ENCODE results near the gene COPG1. TPM values are rescaled to one million over a fixed set of nuclear protein-coding genes. Genes with fewer than 3 reads are reported as not detected.

The COPG1 gene
- polyA plus RNA-seq, 1 donor: 144 TPM

DNA sequence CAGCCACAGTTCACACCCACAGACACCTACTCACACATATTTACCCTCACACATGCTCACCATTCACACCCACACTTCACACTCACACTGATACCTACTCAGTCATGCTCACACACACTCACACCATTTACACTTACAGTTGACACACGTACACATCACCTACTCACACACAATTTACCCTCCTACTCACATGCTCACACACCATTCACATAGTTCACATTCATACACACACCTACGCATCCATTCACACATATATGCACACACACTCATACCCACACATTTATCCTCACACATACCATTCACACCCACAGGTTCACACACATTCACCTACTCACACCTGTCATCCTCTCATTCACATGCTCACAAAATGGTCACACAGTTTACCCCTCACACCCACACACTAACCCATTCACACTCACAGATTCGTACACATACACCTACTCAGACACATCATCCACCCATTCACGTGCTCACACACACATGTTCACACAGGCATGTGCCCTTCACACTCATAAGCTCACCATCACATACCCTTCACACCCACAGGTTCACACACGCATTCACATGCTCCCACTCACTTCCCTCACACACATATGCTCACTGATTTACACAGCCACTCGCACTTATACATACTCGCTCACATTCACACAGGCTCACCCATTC lies 71.5 kb downstream of the COPG1 start:
- Histone ChIP-seq H3K9me3 (ENCODE audit: control insufficient read depth, low read depth, low read length) (no peaks in the 10 kb centered on the region), H3K36me3 (ENCODE audit: control insufficient read depth, insufficient read depth, low read length) (no peaks in the 10 kb centered on the region), H3K27ac (ENCODE audit: low read length) (no peak overlapping the region), H3K4me1 (ENCODE audit: control insufficient read depth, insufficient read depth, low read length) (peaks cover 8% of the 10 kb centered on the region), H3K4me3 (ENCODE audit: low read length) (no peak overlapping the region), H3K27me3 (ENCODE audit: control insufficient read depth, insufficient read depth, low read length) (no peaks in the 10 kb centered on the region)
- DNase-seq: no peak
- WGBS (ENCODE audit: insufficient coverage, low lambda C conversion rate): 94% methylated on average over 5 of the region's 7 CpGs

DNA sequence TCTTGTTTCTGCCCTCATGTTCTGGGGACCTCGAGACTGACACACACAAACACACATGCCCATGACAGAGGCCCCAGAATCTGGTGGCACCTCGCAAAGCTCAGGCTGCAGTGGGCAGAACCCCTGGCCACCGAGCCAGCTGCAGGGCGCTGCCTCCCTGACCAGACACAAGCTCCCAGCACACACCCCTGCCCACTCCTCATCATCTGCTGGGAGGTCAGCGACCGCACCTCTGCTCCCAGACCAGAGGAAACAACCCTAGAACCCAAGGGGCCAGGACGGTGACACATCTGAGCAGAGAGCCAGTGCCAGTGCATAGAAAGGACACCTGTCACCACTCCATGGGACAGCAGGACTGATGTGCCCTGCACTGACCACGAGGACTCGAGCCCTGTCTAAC lies 72.5 kb downstream of the COPG1 start:
- Histone ChIP-seq H3K27ac (ENCODE audit: low read length) (no peak overlapping the region), H3K36me3 (ENCODE audit: control insufficient read depth, insufficient read depth, low read length) (no peaks in the 10 kb centered on the region), H3K4me1 (ENCODE audit: control insufficient read depth, insufficient read depth, low read length) (peaks cover 8% of the 10 kb centered on the region), H3K9me3 (ENCODE audit: control insufficient read depth, low read depth, low read length) (no peaks in the 10 kb centered on the region), H3K4me3 (ENCODE audit: low read length) (no peak overlapping the region), H3K27me3 (ENCODE audit: control insufficient read depth, insufficient read depth, low read length) (no peaks in the 10 kb centered on the region)
- DNase-seq: no peak
- no CpG with 5 or more reads among the region's 9 CpGs for WGBS (ENCODE audit: insufficient coverage, low lambda C conversion rate)

DNA sequence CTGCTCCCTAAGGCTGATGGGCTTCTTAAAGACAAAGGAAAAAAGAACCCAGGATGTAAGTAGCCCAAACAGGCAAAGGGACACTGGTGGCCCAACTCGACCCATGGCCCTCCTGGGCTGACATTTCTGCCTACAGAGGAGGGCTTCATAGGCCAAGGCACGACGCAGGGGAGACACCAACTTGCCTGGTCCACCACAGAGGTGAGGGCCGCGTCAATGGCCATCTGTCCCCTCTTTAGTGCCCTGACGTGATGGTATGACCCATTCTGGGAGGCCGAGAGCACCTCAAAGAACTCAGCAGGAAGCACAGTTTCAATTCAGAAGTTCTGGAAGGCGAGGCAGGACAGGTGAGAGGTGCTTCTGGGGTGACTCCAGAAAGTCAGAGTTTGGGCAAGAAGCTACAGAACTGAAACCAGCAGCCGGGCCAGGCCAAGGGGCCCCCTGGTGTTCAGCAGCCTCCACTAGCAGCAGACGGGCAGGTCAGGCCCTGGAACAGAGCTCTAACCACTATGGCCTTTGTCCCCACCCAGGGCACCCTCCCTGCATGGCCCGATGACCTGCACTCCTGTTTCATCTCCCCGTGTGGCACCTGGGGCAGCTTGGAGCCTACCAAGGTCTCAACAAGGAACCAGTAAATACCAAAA lies 74.4 kb downstream of the COPG1 start:
- Histone ChIP-seq H3K4me3 (ENCODE audit: low read length) (no peak overlapping the region), H3K27ac (ENCODE audit: low read length) (no peak overlapping the region), H3K9me3 (ENCODE audit: control insufficient read depth, low read depth, low read length) (no peaks in the 10 kb centered on the region), H3K27me3 (ENCODE audit: control insufficient read depth, insufficient read depth, low read length) (no peaks in the 10 kb centered on the region), H3K4me1 (ENCODE audit: control insufficient read depth, insufficient read depth, low read length) (no peaks in the 10 kb centered on the region), H3K36me3 (ENCODE audit: control insufficient read depth, insufficient read depth, low read length) (no peaks in the 10 kb centered on the region)
- WGBS (ENCODE audit: insufficient coverage, low lambda C conversion rate): no CpG with 5 or more reads among the region's 12 CpGs
- DNase-seq: no peak

DNA sequence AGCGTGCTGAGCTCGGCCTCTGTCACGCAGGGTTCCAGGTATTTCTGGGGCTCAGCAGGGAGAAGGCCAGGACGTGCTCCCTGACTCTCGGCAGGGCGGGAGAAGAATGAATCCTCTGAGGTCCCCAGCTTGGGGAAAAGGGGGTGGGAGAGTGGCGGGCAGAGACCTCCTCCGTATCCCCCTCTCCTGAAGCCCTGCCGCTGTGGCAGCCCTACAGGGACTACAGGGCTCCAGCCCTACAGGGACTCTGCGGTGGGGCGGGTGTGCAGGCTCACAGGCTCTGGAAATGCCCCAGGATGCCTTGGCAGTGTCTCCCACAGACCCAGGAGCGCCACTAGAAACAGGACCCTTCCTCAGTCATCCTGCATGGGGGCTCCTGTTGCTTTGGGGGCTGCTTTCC lies 75.4 kb downstream of the COPG1 start:
- WGBS (ENCODE audit: insufficient coverage, low lambda C conversion rate): no CpG with 5 or more reads among the region's 12 CpGs
- Histone ChIP-seq H3K36me3 (ENCODE audit: control insufficient read depth, insufficient read depth, low read length) (no peaks in the 10 kb centered on the region), H3K27me3 (ENCODE audit: control insufficient read depth, insufficient read depth, low read length) (no peaks in the 10 kb centered on the region), H3K27ac (ENCODE audit: low read length) (no peak overlapping the region), H3K4me1 (ENCODE audit: control insufficient read depth, insufficient read depth, low read length) (no peaks in the 10 kb centered on the region), H3K9me3 (ENCODE audit: control insufficient read depth, low read depth, low read length) (no peaks in the 10 kb centered on the region), H3K4me3 (ENCODE audit: low read length) (no peak overlapping the region)
- DNase-seq: no peak

DNA sequence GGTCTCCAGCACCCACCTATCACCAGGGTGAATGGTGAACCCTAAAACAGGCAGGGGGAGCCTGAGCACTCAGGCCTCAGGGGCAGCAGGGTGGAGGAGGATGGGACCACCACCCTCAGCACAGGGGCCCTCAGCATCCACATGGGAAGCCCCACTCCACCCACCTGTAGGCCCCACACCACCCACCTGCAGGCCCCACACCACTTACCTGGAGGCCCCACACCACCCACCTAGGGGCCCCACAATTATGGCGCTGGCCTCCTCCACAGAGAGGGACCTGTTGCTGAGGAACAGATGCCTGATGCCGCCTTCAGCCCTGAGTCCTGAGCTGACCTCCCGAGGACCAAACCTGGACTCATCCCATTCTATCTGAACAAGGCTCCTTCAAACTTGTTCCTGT lies 76.0 kb downstream of the COPG1 start:
- Histone ChIP-seq H3K27ac (ENCODE audit: low read length) (no peak overlapping the region), H3K9me3 (ENCODE audit: control insufficient read depth, low read depth, low read length) (no peaks in the 10 kb centered on the region), H3K36me3 (ENCODE audit: control insufficient read depth, insufficient read depth, low read length) (no peaks in the 10 kb centered on the region), H3K4me1 (ENCODE audit: control insufficient read depth, insufficient read depth, low read length) (no peaks in the 10 kb centered on the region), H3K4me3 (ENCODE audit: low read length) (no peak overlapping the region), H3K27me3 (ENCODE audit: control insufficient read depth, insufficient read depth, low read length) (no peaks in the 10 kb centered on the region)
- no CpG with 5 or more reads among the region's 3 CpGs for WGBS (ENCODE audit: insufficient coverage, low lambda C conversion rate)
- no peak for DNase-seq

DNA sequence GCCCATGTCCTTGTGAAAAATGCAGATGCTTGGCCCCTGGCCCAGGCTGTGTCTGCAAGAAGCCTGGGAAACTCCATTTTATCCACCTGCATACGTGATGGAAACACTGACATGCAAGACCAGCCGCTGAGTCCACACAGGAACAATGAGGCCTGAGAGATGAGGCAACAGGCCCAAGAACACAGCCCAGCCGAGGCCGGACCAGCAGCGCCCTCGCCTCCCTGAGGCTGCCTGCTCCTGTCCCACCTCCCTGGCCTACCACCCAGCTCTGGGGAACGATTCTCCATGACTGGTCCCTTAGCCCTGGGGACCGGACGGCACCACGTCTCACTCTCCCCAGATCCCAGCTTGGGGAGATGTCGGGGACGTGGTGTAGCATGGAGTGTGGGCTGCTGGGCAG lies 76.7 kb downstream of the COPG1 start:
- no peak overlapping the region for H3K27ac ChIP-seq (ENCODE audit: low read length)
- H3K4me3 ChIP-seq (ENCODE audit: low read length): no peak overlapping the region
- H3K27me3 ChIP-seq (ENCODE audit: control insufficient read depth, insufficient read depth, low read length): no peaks in the 10 kb centered on the region
- H3K4me1 ChIP-seq (ENCODE audit: control insufficient read depth, insufficient read depth, low read length): no peaks in the 10 kb centered on the region
- DNase-seq: no peak
- H3K9me3 ChIP-seq (ENCODE audit: control insufficient read depth, low read depth, low read length): no peaks in the 10 kb centered on the region
- H3K36me3 ChIP-seq (ENCODE audit: control insufficient read depth, insufficient read depth, low read length): no peaks in the 10 kb centered on the region
- WGBS (ENCODE audit: insufficient coverage, low lambda C conversion rate): no CpG with 5 or more reads among the region's 12 CpGs

DNA sequence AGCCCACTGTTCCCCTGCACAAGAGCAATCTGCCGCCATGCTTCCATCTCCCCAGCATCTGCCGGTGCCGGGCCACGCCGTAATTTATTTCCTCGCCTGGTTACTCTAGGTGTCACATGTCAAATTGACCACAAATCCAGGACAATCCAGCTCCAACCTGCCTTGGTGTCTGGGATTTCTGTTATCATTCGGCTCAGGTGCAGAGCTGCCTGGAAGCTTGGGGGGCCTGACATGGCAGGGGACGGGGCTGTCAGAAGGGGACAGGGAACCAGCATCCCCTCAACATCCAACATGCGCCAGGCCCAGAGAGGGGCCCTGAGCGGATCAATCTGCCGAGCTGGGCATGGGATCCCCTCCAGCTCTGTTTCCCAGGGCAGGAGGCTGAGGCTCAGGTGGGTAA lies 77.2 kb downstream of the COPG1 start:
- WGBS (ENCODE audit: insufficient coverage, low lambda C conversion rate): no CpG with 5 or more reads among the region's 11 CpGs
- H3K27ac ChIP-seq (ENCODE audit: low read length): no peak overlapping the region

More for the DNA sequence above, 77.2 kb downstream of the COPG1 start:
- Histone ChIP-seq H3K27me3 (ENCODE audit: control insufficient read depth, insufficient read depth, low read length) (no peaks in the 10 kb centered on the region), H3K4me3 (ENCODE audit: low read length) (no peak overlapping the region), H3K36me3 (ENCODE audit: control insufficient read depth, insufficient read depth, low read length) (no peaks in the 10 kb centered on the region), H3K9me3 (ENCODE audit: control insufficient read depth, low read depth, low read length) (no peaks in the 10 kb centered on the region), H3K4me1 (ENCODE audit: control insufficient read depth, insufficient read depth, low read length) (no peaks in the 10 kb centered on the region)
- DNase-seq: no peak

Other genes with a start within 250 kb of the COPG1 start
- gene EFCC1, start 248.3 kb upstream of the COPG1 start, polyA plus RNA-seq: 4.1 TPM
- 0.18 TPM for gene GP9, start 188.8 kb upstream of the COPG1 start, polyA plus RNA-seq
- gene RAB43, start 127.8 kb upstream of the COPG1 start, polyA plus RNA-seq: 7.7 TPM
- gene ISY1, start 88.5 kb upstream of the COPG1 start, polyA plus RNA-seq: 28.6 TPM
- gene CNBP, start 65.7 kb upstream of the COPG1 start, polyA plus RNA-seq: 310 TPM
- gene HMCES, start 29.3 kb downstream of the COPG1 start, polyA plus RNA-seq: 32.0 TPM
- 1.5 TPM for gene EFCAB12, start 179.0 kb downstream of the COPG1 start, polyA plus RNA-seq
- gene MBD4, start 190.3 kb downstream of the COPG1 start, polyA plus RNA-seq: 38.4 TPM
- 39.4 TPM for gene IFT122, start 190.6 kb downstream of the COPG1 start, polyA plus RNA-seq

Measured in large intestine (tissue), 3 donors.